Ectodermal cell (in vitro differentiated cells): ENCODE results near the gene TRIM65.

Experiments
- H3K27ac ChIP-seq: 2 replicates; pipeline ENCODE4 v1.7.0; 2013; ENCODE audit warnings: mild to moderate bottlenecking, low read depth, low read length; ENCODE audit not compliant: insufficient read depth, poor library complexity, severe bottlenecking
- H3K27me3 ChIP-seq: 2 replicates; pipeline ENCODE4 v1.7.0; 2013; ENCODE audit warnings: mild to moderate bottlenecking, low read length; ENCODE audit not compliant: insufficient read depth, control insufficient read depth, poor library complexity, severe bottlenecking
- H3K36me3 ChIP-seq: one replicate; pipeline ENCODE4 v1.7.0; 2013; ENCODE audit warnings: low read length; ENCODE audit not compliant: control insufficient read depth, insufficient read depth
- H3K4me1 ChIP-seq: one replicate; pipeline ENCODE4 v1.7.0; 2013; ENCODE audit warnings: low read length; ENCODE audit not compliant: control insufficient read depth, insufficient read depth
- H3K4me3 ChIP-seq: 2 replicates; pipeline ENCODE4 v1.7.0; 2013; ENCODE audit warnings: low read depth, low read length, control low read depth; ENCODE audit not compliant: insufficient read depth
- H3K9me3 ChIP-seq: 2 replicates; pipeline ENCODE4 v1.7.0; 2013; ENCODE audit warnings: mild to moderate bottlenecking, low read length, moderate library complexity; ENCODE audit not compliant: control insufficient read depth
- WGBS, 2 experiments: methylation state at CpG; one replicate each; pipeline ENCODE4 v1.1.7; 2013; ENCODE audit warnings: missing lambda C conversion rate in 2 of 2; 5-methylcytosine and 5-hydroxymethylcytosine counted together

TRIM65 gene

GRCh38 chr17:75927286-75927922 lies 30.7 kb upstream of the TRIM65 start:
- Histone ChIP-seq H3K4me3 (no peak overlapping the region), H3K36me3 (peaks cover 4% of the 10 kb centered on the region), H3K27me3 (no peaks in the 10 kb centered on the region), H3K4me1 (no peaks in the 10 kb centered on the region), H3K9me3 (no peaks in the 10 kb centered on the region), H3K27ac (no peak overlapping the region)
- 84 to 89% methylated on average over 6 of the region's 6 CpGs for WGBS, 2 experiments

- 90% methylated on average over 4 of the region's 4 CpGs for WGBS, 2 experiments
- H3K4me1 ChIP-seq = no peaks in the 10 kb centered on the region
- peaks cover 4% of the 10 kb centered on the region for H3K36me3 ChIP-seq
- no peaks in the 10 kb centered on the region for H3K9me3 ChIP-seq
- no peaks in the 10 kb centered on the region for H3K27me3 ChIP-seq
- H3K27ac ChIP-seq = no peak overlapping the region
- H3K4me3 ChIP-seq = no peak overlapping the region
Measured at GRCh38 chr17:75926456-75926855, 29.7 kb upstream of the TRIM65 start.

- Histone ChIP-seq H3K27ac (no peak overlapping the region), H3K9me3 (no peaks in the 10 kb centered on the region), H3K27me3 (no peaks in the 10 kb centered on the region), H3K36me3 (peaks cover under 1% of the 10 kb centered on the region), H3K4me3 (no peak overlapping the region), H3K4me1 (no peaks in the 10 kb centered on the region)
- 95 to 97% methylated on average over 15 of the region's 15 CpGs for WGBS, 2 experiments
Measured at GRCh38 chr17:75925912-75926311, 29.2 kb upstream of the TRIM65 start.

- Histone ChIP-seq H3K4me1 (no peaks in the 10 kb centered on the region), H3K36me3 (no peaks in the 10 kb centered on the region), H3K27ac (no peak overlapping the region), H3K4me3 (no peak overlapping the region), H3K27me3 (no peaks in the 10 kb centered on the region), H3K9me3 (no peaks in the 10 kb centered on the region)
- WGBS, 2 experiments = 92 to 95% methylated on average over 11 of the region's 11 CpGs
Measured at GRCh38 chr17:75925103-75925502, 28.4 kb upstream of the TRIM65 start.

- 91 to 95% methylated on average over 19 of the region's 19 CpGs for WGBS, 2 experiments
- H3K9me3 ChIP-seq = no peaks in the 10 kb centered on the region
- no peaks in the 10 kb centered on the region for H3K27me3 ChIP-seq
- H3K27ac ChIP-seq = no peak overlapping the region
- H3K4me1 ChIP-seq = no peaks in the 10 kb centered on the region
- H3K36me3 ChIP-seq = no peaks in the 10 kb centered on the region
- no peak overlapping the region for H3K4me3 ChIP-seq
Measured at GRCh38 chr17:75922963-75923874, 26.5 kb upstream of the TRIM65 start.

- WGBS, 2 experiments = 93% methylated on average over 18 of the region's 18 CpGs
- Histone ChIP-seq H3K27me3 (no peaks in the 10 kb centered on the region), H3K27ac (no peak overlapping the region), H3K9me3 (no peaks in the 10 kb centered on the region), H3K4me3 (no peak overlapping the region), H3K36me3 (no peaks in the 10 kb centered on the region), H3K4me1 (no peaks in the 10 kb centered on the region)
Measured at GRCh38 chr17:75922173-75922961, 25.6 kb upstream of the TRIM65 start.

- Histone ChIP-seq H3K27me3 (no peaks in the 10 kb centered on the region), H3K27ac (no peak overlapping the region), H3K9me3 (no peaks in the 10 kb centered on the region), H3K36me3 (no peaks in the 10 kb centered on the region), H3K4me1 (no peaks in the 10 kb centered on the region), H3K4me3 (no peak overlapping the region)
- WGBS, 2 experiments = 95% methylated on average over 15 of the region's 15 CpGs
Measured at GRCh38 chr17:75921596-75921995, 24.8 kb upstream of the TRIM65 start.

- no peaks in the 10 kb centered on the region for H3K9me3 ChIP-seq
- no peak overlapping the region for H3K4me3 ChIP-seq
- no peak overlapping the region for H3K27ac ChIP-seq
- H3K27me3 ChIP-seq = no peaks in the 10 kb centered on the region
- H3K4me1 ChIP-seq = no peaks in the 10 kb centered on the region
- no peaks in the 10 kb centered on the region for H3K36me3 ChIP-seq
- WGBS, 2 experiments = 85 to 87% methylated on average over 11 of the region's 11 CpGs
Measured at GRCh38 chr17:75920045-75920560, 23.4 kb upstream of the TRIM65 start.

GRCh38 chr17:75919611-75920010 lies 22.9 kb upstream of the TRIM65 start:
- no peaks in the 10 kb centered on the region for H3K4me1 ChIP-seq
- whole genome bisulfite sequencing, 2 experiments = 95% methylated on average over 22 of the region's 22 CpGs
- no peaks in the 10 kb centered on the region for H3K9me3 ChIP-seq
- no peaks in the 10 kb centered on the region for H3K27me3 ChIP-seq
- H3K4me3 ChIP-seq = no peak overlapping the region
- no peaks in the 10 kb centered on the region for H3K36me3 ChIP-seq
- no peak overlapping the region for H3K27ac ChIP-seq
